ENCODE data around the gene RAB24. TPM values are rescaled to one million over a fixed set of nuclear protein-coding genes. Genes with fewer than 3 reads are reported as not detected.

Gene RAB24
- total RNA-seq, 5 donors from 2014 or later (not counting 1 experiment from before 2014, with no cell fraction given) = 18.2 to 34.0 (median 25.2) TPM

- peaks cover 47% of the 10 kb centered on the region for H3K36me3 Mint-ChIP-seq
- no peak overlapping the region for H3K27ac ChIP-seq (ENCODE audit: low read length)
- H3K4me3 ChIP-seq (ENCODE audit: control insufficient read depth in 1 of 2, extremely low read depth in 1 of 2, low read length in 1 of 2) = no peak overlapping the region
- 95% methylated on average over 19 of the region's 21 CpGs for WGBS (ENCODE audit: insufficient coverage)
- ChIA-PET POLR2A (no interaction called here), CTCF (no interaction called here)
- no peak overlapping the region for H3K27ac Mint-ChIP-seq
- H3K27me3 ChIP-seq (replicated peaks in 1 of 2; ENCODE audit: control insufficient read depth in 2 of 2, extremely low read depth in 1 of 2, insufficient read depth in 2 of 2, low read length in 1 of 2) = no peaks in the 10 kb centered on the region
- peaks cover 0 to 28% of the 10 kb centered on the region in 2 experiments for H3K4me1 ChIP-seq (ENCODE audit: control insufficient read depth in 1 of 2, extremely low read depth in 1 of 2, insufficient read depth in 2 of 2, low read length in 2 of 2)
- peaks cover 9 to 22% (median 15%) of the 10 kb centered on the region in 3 donors for H3K4me1 Mint-ChIP-seq
- no peaks in the 10 kb centered on the region for H3K9me3 ChIP-seq
- no peaks in the 10 kb centered on the region for H3K27me3 Mint-ChIP-seq
- H3K4me3 Mint-ChIP-seq = no peak overlapping the region
- peaks cover 39 to 87% of the 10 kb centered on the region in 2 donors for H3K36me3 ChIP-seq (ENCODE audit: control insufficient read depth in 2 of 2, extremely low read depth in 1 of 2, insufficient read depth in 1 of 2, low read length in 1 of 2)
- DNase-seq (no peak), ATAC-seq (replicated peaks in 1 of 4) (no peak)
- peaks cover 0 to 6% (median 0%) of the 10 kb centered on the region in 3 donors for H3K9me3 Mint-ChIP-seq
Observed at GRCh38 chr5:177334781-177335700, 31.5 kb upstream of the RAB24 start.

GRCh38 chr5:177334155-177334551 lies 30.6 kb upstream of the RAB24 start:
- Mint-ChIP-seq H3K36me3 (peaks cover 45% of the 10 kb centered on the region), H3K27me3 (no peaks in the 10 kb centered on the region), H3K9me3 (no peaks in the 10 kb centered on the region), H3K4me3 (no peak overlapping the region), H3K27ac (no peak overlapping the region), H3K4me1 (peaks cover 0 to 13% (median 7%) of the 10 kb centered on the region in 3 donors)
- ATAC-seq (replicated peaks in 1 of 4) (no peak), DNase-seq (no peak)
- Histone ChIP-seq H3K9me3 (no peaks in the 10 kb centered on the region), H3K27ac (ENCODE audit: low read length) (no peak overlapping the region), H3K4me3 (ENCODE audit: control insufficient read depth in 1 of 2, extremely low read depth in 1 of 2, low read length in 1 of 2) (no peak overlapping the region), H3K36me3 (ENCODE audit: control insufficient read depth in 2 of 2, extremely low read depth in 1 of 2, insufficient read depth in 1 of 2, low read length in 1 of 2) (peaks cover 38 to 83% of the 10 kb centered on the region in 2 donors), H3K27me3 (replicated peaks in 1 of 2; ENCODE audit: control insufficient read depth in 2 of 2, extremely low read depth in 1 of 2, insufficient read depth in 2 of 2, low read length in 1 of 2) (no peaks in the 10 kb centered on the region), H3K4me1 (ENCODE audit: control insufficient read depth in 1 of 2, extremely low read depth in 1 of 2, insufficient read depth in 2 of 2, low read length in 2 of 2) (peaks cover 0 to 24% of the 10 kb centered on the region in 2 experiments)
- CTCF ChIA-PET = no interaction called here
- WGBS (ENCODE audit: insufficient coverage) = 90% methylated on average over 11 of the region's 15 CpGs
- POLR2A ChIA-PET = no interaction called here

GRCh38 chr5:177333420-177334154 lies 30.1 kb upstream of the RAB24 start:
- H3K27me3 ChIP-seq (replicated peaks in 1 of 2; ENCODE audit: control insufficient read depth in 2 of 2, extremely low read depth in 1 of 2, insufficient read depth in 2 of 2, low read length in 1 of 2) = no peaks in the 10 kb centered on the region
- Mint-ChIP-seq H3K27me3 (no peaks in the 10 kb centered on the region), H3K27ac (no peak overlapping the region), H3K9me3 (no peaks in the 10 kb centered on the region), H3K4me1 (peaks cover 0 to 10% (median 5%) of the 10 kb centered on the region in 3 donors), H3K4me3 (no peak overlapping the region), H3K36me3 (peaks cover 45% of the 10 kb centered on the region)
- ChIA-PET CTCF (no interaction called here), POLR2A (no interaction called here)
- peaks cover 0 to 21% of the 10 kb centered on the region in 2 experiments for H3K4me1 ChIP-seq (ENCODE audit: control insufficient read depth in 1 of 2, extremely low read depth in 1 of 2, insufficient read depth in 2 of 2, low read length in 2 of 2)
- H3K36me3 ChIP-seq (ENCODE audit: control insufficient read depth in 2 of 2, extremely low read depth in 1 of 2, insufficient read depth in 1 of 2, low read length in 1 of 2) = peaks cover 33 to 77% of the 10 kb centered on the region in 2 donors
- H3K9me3 ChIP-seq = no peaks in the 10 kb centered on the region
- 93% methylated on average over 6 of the region's 16 CpGs for WGBS (ENCODE audit: insufficient coverage)
- H3K4me3 ChIP-seq (ENCODE audit: control insufficient read depth in 1 of 2, extremely low read depth in 1 of 2, low read length in 1 of 2) = no peak overlapping the region
- ATAC-seq (replicated peaks in 1 of 4) (no peak), DNase-seq (no peak)
- no peak overlapping the region for H3K27ac ChIP-seq (ENCODE audit: low read length)

GRCh38 chr5:177332896-177333260 lies 29.4 kb upstream of the RAB24 start:
- Histone ChIP-seq H3K4me3 (ENCODE audit: control insufficient read depth in 1 of 2, extremely low read depth in 1 of 2, low read length in 1 of 2) (no peak overlapping the region), H3K36me3 (ENCODE audit: control insufficient read depth in 2 of 2, extremely low read depth in 1 of 2, insufficient read depth in 1 of 2, low read length in 1 of 2) (peaks cover 34 to 76% of the 10 kb centered on the region in 2 donors), H3K27ac (ENCODE audit: low read length) (no peak overlapping the region), H3K27me3 (replicated peaks in 1 of 2; ENCODE audit: control insufficient read depth in 2 of 2, extremely low read depth in 1 of 2, insufficient read depth in 2 of 2, low read length in 1 of 2) (no peaks in the 10 kb centered on the region), H3K4me1 (ENCODE audit: control insufficient read depth in 1 of 2, extremely low read depth in 1 of 2, insufficient read depth in 2 of 2, low read length in 2 of 2) (peaks cover 0 to 23% of the 10 kb centered on the region in 2 experiments), H3K9me3 (no peaks in the 10 kb centered on the region)
- no peak overlapping the region for H3K4me3 Mint-ChIP-seq
- POLR2A ChIA-PET = no interaction called here
- no peaks in the 10 kb centered on the region for H3K27me3 Mint-ChIP-seq
- ATAC-seq (replicated peaks in 1 of 4) (no peak), DNase-seq (no peak)
- no peak overlapping the region for H3K27ac Mint-ChIP-seq
- 92% methylated on average over 12 of the region's 13 CpGs for WGBS (ENCODE audit: insufficient coverage)
- H3K9me3 Mint-ChIP-seq = no peaks in the 10 kb centered on the region
- CTCF ChIA-PET = no interaction called here
- peaks cover 0 to 11% (median 5%) of the 10 kb centered on the region in 3 donors for H3K4me1 Mint-ChIP-seq
- peaks cover 45% of the 10 kb centered on the region for H3K36me3 Mint-ChIP-seq

GRCh38 chr5:177332031-177332895 lies 28.7 kb upstream of the RAB24 start:
- H3K27me3 ChIP-seq (replicated peaks in 1 of 2; ENCODE audit: control insufficient read depth in 2 of 2, extremely low read depth in 1 of 2, insufficient read depth in 2 of 2, low read length in 1 of 2) = no peaks in the 10 kb centered on the region
- Mint-ChIP-seq H3K9me3 (no peaks in the 10 kb centered on the region), H3K4me3 (no peak overlapping the region), H3K27me3 (no peaks in the 10 kb centered on the region), H3K4me1 (peaks cover 0 to 16% (median 5%) of the 10 kb centered on the region in 3 donors), H3K36me3 (peaks cover 46% of the 10 kb centered on the region), H3K27ac (no peak overlapping the region)
- no peak for ATAC-seq (replicated peaks in 1 of 4)
- ChIA-PET POLR2A (no interaction called here), CTCF (no interaction called here)
- 84% methylated on average over 22 of the region's 35 CpGs for WGBS (ENCODE audit: insufficient coverage)
- peaks cover 0 to 29% of the 10 kb centered on the region in 2 experiments for H3K4me1 ChIP-seq (ENCODE audit: control insufficient read depth in 1 of 2, extremely low read depth in 1 of 2, insufficient read depth in 2 of 2, low read length in 2 of 2)
- DNase-seq = no peak
- H3K27ac ChIP-seq (ENCODE audit: low read length) = no peak overlapping the region
- H3K4me3 ChIP-seq (ENCODE audit: control insufficient read depth in 1 of 2, extremely low read depth in 1 of 2, low read length in 1 of 2) = no peak overlapping the region
- H3K9me3 ChIP-seq = no peaks in the 10 kb centered on the region
- peaks cover 29 to 72% of the 10 kb centered on the region in 2 donors for H3K36me3 ChIP-seq (ENCODE audit: control insufficient read depth in 2 of 2, extremely low read depth in 1 of 2, insufficient read depth in 1 of 2, low read length in 1 of 2)

Measured in T-cell (primary cell).